Upper lobe of left lung (tissue), 6 donors: Measurements from ENCODE around the gene PPP5C. TPM values are rescaled to one million over a fixed set of nuclear protein-coding genes. Genes with fewer than 3 reads are reported as not detected.
A peak's percentile ranks its signal among the peaks of the same experiment; 100 is the strongest.

Experiments used
- ATAC-seq, 2 donors: fragments of 200-7000 bp; cut with Tn5 transposase; one replicate each; pipeline ENCODE4 v1.9.1; 2022; ENCODE audit warnings: mild to moderate bottlenecking in 2 of 2, moderate library complexity in 2 of 2; ENCODE audit not compliant: low FRiP score in 2 of 2
- DNase-seq, 2 donors: peaks; one replicate each; pipeline ENCODE4 v3.0.0-alpha.2; 2019 to 2020
- H3K27ac ChIP-seq, 4 donors: fragments of 200-600 bp; sonication (generic); one replicate each; pipeline ENCODE4 v1.5.1; 2016 to 2019
- H3K27me3 ChIP-seq, 4 donors: fragments of 200-600 bp; sonication (generic); one replicate each; pipeline ENCODE4 v1.5.1; 2017 to 2019
- H3K36me3 ChIP-seq, 4 donors: fragments of 200-600 bp; sonication (generic); one replicate each; pipeline ENCODE4 v1.5.1; 2016 to 2019
- H3K4me1 ChIP-seq, 4 donors: fragments of 200-600 bp; sonication (generic); one replicate each; pipeline ENCODE4 v1.5.1; 2018 to 2019
- H3K4me3 ChIP-seq, 4 donors: fragments of 200-600 bp; sonication (generic); one replicate each; pipeline ENCODE4 v1.5.1; 2017 to 2019; ENCODE audit warnings: mild to moderate bottlenecking in 2 of 4, moderate library complexity in 1 of 4
- H3K9me3 ChIP-seq, 4 donors: fragments of 200-600 bp; sonication (generic); one replicate each; pipeline ENCODE4 v1.5.1; 2018 to 2019
- CTCF ChIP-seq, 6 experiments: fragments of 450-650 bp in 4 of 6; fragments of 200-600 bp in 2 of 6; sonication (generic) in 2 of 6; IDR thresholded peaks; one replicate each; pipeline ENCODE4 v1.5.1; 2016 to 2019; ENCODE audit warnings: antibody characterized with exemption in 6 of 6
- EP300 ChIP-seq, 4 donors: sonication (generic); formaldehyde crosslinking; IDR thresholded peaks; one replicate each; pipeline ENCODE4 v1.5.1; 2017; ENCODE audit warnings: antibody characterized with exemption in 4 of 4, control low read depth in 2 of 4
- POLR2A ChIP-seq, 4 donors: fragments of 450-650 bp; IDR thresholded peaks; one replicate each; pipeline ENCODE4 v1.5.1; 2016 to 2017; ENCODE audit warnings: antibody characterized with exemption in 4 of 4, mild to moderate bottlenecking in 2 of 4
- POLR2AphosphoS5 ChIP-seq, 2 donors: sonication (generic); formaldehyde crosslinking; IDR thresholded peaks; one replicate each; pipeline ENCODE4 v1.5.1; 2017; ENCODE audit warnings: antibody characterized with exemption in 2 of 2
- WGBS, 2 donors: methylation state at CpG; one replicate each; pipeline ENCODE4 v1.1.5; 2017 to 2018; 5-methylcytosine and 5-hydroxymethylcytosine counted together
- total RNA-seq, 6 donors: library from RNA; depleted of rRNA in 4 of 6; stranded (reverse); fragments of >200 nt in 4 of 6; gene quantifications; one replicate each; pipeline versions ENCODE4 v1.1.0 to v1.2.1, GENCODE V29; 2016 to 2021
- donor health status: DM: no; HTN: no; CAD: no; lungs with moderate emphysema.
- donor health status: DM: no; HTN: yes; CAD: no; lungs with severe emphysema.

Gene PPP5C
- total RNA-seq, 6 donors from 2014 or later: 54.7 to 120 (median 66.0) TPM

- DNase-seq (no peak), ATAC-seq (no peak)
- Histone ChIP-seq H3K4me3 (no peak overlapping the region), H3K27ac (no peak overlapping the region), H3K4me1 (no peaks in the 10 kb centered on the region), H3K9me3 (no peaks in the 10 kb centered on the region), H3K27me3 (no peaks in the 10 kb centered on the region), H3K36me3 (peaks cover 8 to 91% (median 57%) of the 10 kb centered on the region in 4 donors)
- no peak for TF ChIP-seq EP300 (IDR thresholded peaks at IDR 0.05)
- no peak for TF ChIP-seq POLR2AphosphoS5 (IDR thresholded peaks at IDR 0.05)
- 95 to 100% methylated on average over 2 of the region's 2 CpGs for WGBS, 2 donors
These were observed 34.5 kb downstream of the PPP5C start for GRCh38 chr19:46381346-46381745.

DNA sequence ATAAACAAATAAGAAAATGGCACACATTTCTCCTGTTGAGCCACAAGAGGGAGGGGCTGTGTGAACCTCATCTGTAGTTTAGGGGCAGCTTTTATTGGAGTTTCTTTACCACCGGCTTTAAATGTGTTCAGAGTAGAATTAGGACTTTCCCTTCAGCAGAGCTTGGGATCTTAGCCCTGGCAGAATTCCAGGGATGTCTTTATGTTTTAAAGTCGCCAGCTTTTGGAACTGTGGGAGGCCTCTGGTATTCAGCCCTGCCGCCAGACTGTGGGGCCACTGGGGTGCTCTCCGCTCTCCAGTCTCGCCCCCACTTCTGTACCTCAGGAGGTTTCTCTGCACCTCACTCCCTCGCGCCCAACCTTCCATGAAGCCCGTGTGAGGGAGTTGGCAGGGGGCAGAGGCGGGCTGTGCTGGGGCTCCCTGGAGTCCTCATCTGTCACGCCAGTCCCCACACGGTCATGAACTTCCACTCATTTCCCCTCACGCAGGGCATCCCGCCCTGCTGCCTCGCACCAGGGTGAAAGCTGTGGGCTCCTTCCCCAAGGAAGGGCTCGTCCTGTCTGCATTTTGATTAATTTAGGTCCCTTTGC is 35.0 kb downstream of the PPP5C start:
- Histone ChIP-seq H3K27ac (no peak overlapping the region), H3K36me3 (peaks cover 8 to 91% (median 57%) of the 10 kb centered on the region in 4 donors), H3K4me3 (no peak overlapping the region), H3K4me1 (no peaks in the 10 kb centered on the region), H3K9me3 (no peaks in the 10 kb centered on the region), H3K27me3 (no peaks in the 10 kb centered on the region)
- TF ChIP-seq EP300 (IDR thresholded peaks at IDR 0.05): no peak
- no peak for TF ChIP-seq POLR2AphosphoS5 (IDR thresholded peaks at IDR 0.05)
- no peak for TF ChIP-seq CTCF (IDR thresholded peaks at IDR 0.05)
- TF ChIP-seq POLR2A (IDR thresholded peaks at IDR 0.05): no peak
- DNase-seq (peak in 1 of 2 donors; percentile 22), ATAC-seq (no peak)
- WGBS, 2 donors: 90 to 93% methylated on average over 15 of the region's 15 CpGs

GRCh38 chr19:46383171-46383815 is 36.4 kb downstream of the PPP5C start:
- Histone ChIP-seq H3K27ac (no peak overlapping the region), H3K27me3 (no peaks in the 10 kb centered on the region), H3K4me3 (no peak overlapping the region), H3K36me3 (peaks cover 8 to 94% (median 63%) of the 10 kb centered on the region in 4 donors), H3K9me3 (no peaks in the 10 kb centered on the region), H3K4me1 (no peaks in the 10 kb centered on the region)
- WGBS, 2 donors: 91 to 92% methylated on average over 18 to 22 of the region's 23 CpGs
- DNase-seq (no peak), ATAC-seq (no peak)
- TF ChIP-seq CTCF (IDR thresholded peaks at IDR 0.05): no peak
- TF ChIP-seq POLR2A (IDR thresholded peaks at IDR 0.05): no peak
- TF ChIP-seq POLR2AphosphoS5 (IDR thresholded peaks at IDR 0.05): no peak
- TF ChIP-seq EP300 (IDR thresholded peaks at IDR 0.05): no peak

DNA sequence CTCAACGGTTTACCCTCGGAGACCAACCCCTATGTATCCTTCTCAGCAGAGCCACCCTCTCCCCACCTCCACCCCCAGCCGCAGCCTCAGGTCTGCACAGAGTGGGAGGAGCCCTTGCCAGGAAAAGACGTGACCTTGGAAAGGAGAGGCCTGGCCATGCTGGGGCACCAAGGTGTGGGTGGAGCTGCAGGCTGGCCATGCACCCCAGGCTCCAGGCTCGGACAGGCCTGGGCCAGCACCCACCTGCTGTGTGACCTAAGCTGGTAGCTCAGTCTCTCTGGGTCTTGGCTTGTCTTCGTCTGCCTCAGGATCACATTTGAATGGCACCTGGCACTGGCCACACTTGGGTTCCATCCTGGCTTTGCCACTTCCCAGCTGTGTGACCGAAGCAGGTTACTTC is 37.0 kb downstream of the PPP5C start:
- peaks cover 10 to 96% (median 68%) of the 10 kb centered on the region in 4 donors for H3K36me3 ChIP-seq
- no peaks in the 10 kb centered on the region for H3K4me1 ChIP-seq
- DNase-seq: no peak

More for the DNA sequence above, 37.0 kb downstream of the PPP5C start:
- Histone ChIP-seq H3K27me3 (no peaks in the 10 kb centered on the region), H3K27ac (no peak overlapping the region), H3K4me3 (no peak overlapping the region), H3K9me3 (no peaks in the 10 kb centered on the region)
- TF ChIP-seq CTCF (IDR thresholded peaks at IDR 0.05) (no peak), EP300 (IDR thresholded peaks at IDR 0.05) (no peak), POLR2AphosphoS5 (IDR thresholded peaks at IDR 0.05) (no peak), POLR2A (IDR thresholded peaks at IDR 0.05) (no peak)
- ATAC-seq: no peak
- 93 to 94% methylated on average over 6 of the region's 7 CpGs for WGBS, 2 donors
